ENCODE measurements around the gene PRSS8. TPM values are rescaled to one million over a fixed set of nuclear protein-coding genes. Genes with fewer than 3 reads are reported as not detected.
"Not testable (repeated sequence)": the region's sequence is repeated elsewhere in the genome, so short reads cannot be mapped to it uniquely, and the experiment has no call there.

Gene PRSS8
- total RNA-seq, 1 donor from 2014 or later: not detected

- no peak for TF ChIP-seq CTCF (IDR thresholded peaks at IDR 0.05)
- H3K4me1 Mint-ChIP-seq (ENCODE audit: low read depth): no peaks in the 10 kb centered on the region
- no peak overlapping the region for H3K27ac Mint-ChIP-seq (ENCODE audit: unreplicated experiment)
- H3K27me3 Mint-ChIP-seq (ENCODE audit: low read depth): peaks cover 18% of the 10 kb centered on the region
- no peaks in the 10 kb centered on the region for H3K36me3 Mint-ChIP-seq (ENCODE audit: low read depth)
- H3K9me3 Mint-ChIP-seq (ENCODE audit: low read depth): no peaks in the 10 kb centered on the region
- no peak for DNase-seq (ENCODE audit: low spot score)
- no peak overlapping the region for H3K4me3 Mint-ChIP-seq (ENCODE audit: unreplicated experiment)
Measured at GRCh38 chr16:31149332-31149731, 13.8 kb upstream of the PRSS8 start.

GRCh38 chr16:31148896-31149295 is 13.4 kb upstream of the PRSS8 start:
- Mint-ChIP-seq H3K27ac (ENCODE audit: unreplicated experiment) (no peak overlapping the region), H3K9me3 (ENCODE audit: low read depth) (no peaks in the 10 kb centered on the region), H3K27me3 (ENCODE audit: low read depth) (peaks cover 18% of the 10 kb centered on the region), H3K36me3 (ENCODE audit: low read depth) (no peaks in the 10 kb centered on the region), H3K4me1 (ENCODE audit: low read depth) (peaks cover under 1% of the 10 kb centered on the region), H3K4me3 (ENCODE audit: unreplicated experiment) (no peak overlapping the region)
- DNase-seq (ENCODE audit: low spot score): no peak
- TF ChIP-seq CTCF (IDR thresholded peaks at IDR 0.05): no peak

DNA sequence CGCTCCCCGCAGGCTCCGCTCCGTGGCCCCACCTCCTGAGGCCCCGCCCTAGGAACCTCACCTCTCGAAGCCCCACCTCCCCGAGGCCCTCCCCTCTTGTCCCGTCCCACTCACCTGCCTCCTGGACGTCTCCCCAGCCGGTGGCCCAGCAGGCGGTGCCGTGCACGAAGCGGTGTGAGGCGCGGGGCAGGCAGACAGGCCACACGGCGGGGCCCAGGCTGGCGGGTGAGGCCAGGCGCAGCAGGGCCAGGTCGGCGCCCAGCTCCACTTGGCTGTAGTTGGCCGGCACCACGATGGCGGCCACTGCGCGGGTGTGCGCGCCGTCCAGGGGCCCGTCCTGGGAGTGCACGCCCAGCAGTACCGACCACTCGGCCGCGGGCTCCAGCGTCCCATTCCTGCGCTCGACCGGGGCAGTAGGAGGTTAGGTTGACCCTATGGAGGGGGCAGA is 12.8 kb upstream of the PRSS8 start:
- no peaks in the 10 kb centered on the region for H3K9me3 Mint-ChIP-seq (ENCODE audit: low read depth)
- H3K4me1 Mint-ChIP-seq (ENCODE audit: low read depth): peaks cover 4% of the 10 kb centered on the region
- no peak for DNase-seq (ENCODE audit: low spot score)
- no peak overlapping the region for H3K4me3 Mint-ChIP-seq (ENCODE audit: unreplicated experiment)
- peaks cover 18% of the 10 kb centered on the region for H3K27me3 Mint-ChIP-seq (ENCODE audit: low read depth)
- no peak overlapping the region for H3K27ac Mint-ChIP-seq (ENCODE audit: unreplicated experiment)
- TF ChIP-seq CTCF (IDR thresholded peaks at IDR 0.05): no peak
- H3K36me3 Mint-ChIP-seq (ENCODE audit: low read depth): no peaks in the 10 kb centered on the region

- no peak overlapping the region for H3K4me3 Mint-ChIP-seq (ENCODE audit: unreplicated experiment)
- H3K9me3 Mint-ChIP-seq (ENCODE audit: low read depth): no peaks in the 10 kb centered on the region
- no peak overlapping the region for H3K27ac Mint-ChIP-seq (ENCODE audit: unreplicated experiment)
- no peaks in the 10 kb centered on the region for H3K36me3 Mint-ChIP-seq (ENCODE audit: low read depth)
- DNase-seq (ENCODE audit: low spot score): no peak
- peaks cover 4% of the 10 kb centered on the region for H3K4me1 Mint-ChIP-seq (ENCODE audit: low read depth)
- H3K27me3 Mint-ChIP-seq (ENCODE audit: low read depth): peaks cover 18% of the 10 kb centered on the region
- no peak for TF ChIP-seq CTCF (IDR thresholded peaks at IDR 0.05)
Measured at GRCh38 chr16:31147574-31147973, 12.0 kb upstream of the PRSS8 start.

DNA sequence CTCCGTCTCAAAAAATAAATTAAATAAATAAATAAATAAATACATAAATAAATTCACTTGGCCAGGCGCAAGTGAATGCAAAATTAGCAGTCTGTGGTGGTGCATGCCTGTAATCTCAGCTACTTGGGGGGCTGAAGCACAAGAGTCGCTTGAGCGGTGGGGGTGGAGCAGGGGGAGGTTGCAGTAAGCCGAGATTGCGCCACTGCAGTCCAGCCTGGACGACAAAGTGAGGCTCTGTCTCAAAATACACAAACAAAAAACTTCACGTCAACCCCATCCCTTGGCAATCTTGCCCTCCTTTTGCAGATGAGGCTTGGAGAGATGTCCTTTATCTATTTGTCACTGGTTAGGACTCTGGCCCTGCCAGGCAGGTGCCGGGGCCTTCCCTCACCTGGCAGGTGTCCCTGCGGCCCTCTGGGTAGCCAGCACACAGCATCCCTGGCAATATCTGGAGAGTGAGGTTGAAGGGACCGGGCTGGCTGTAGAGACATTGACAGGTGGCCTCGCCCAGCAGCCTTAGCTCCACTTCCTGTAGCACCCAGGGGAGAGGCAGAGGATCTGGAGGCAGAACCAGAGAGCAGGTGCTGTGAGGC is 10.0 kb upstream of the PRSS8 start:
- H3K27ac Mint-ChIP-seq (ENCODE audit: unreplicated experiment): no peak overlapping the region
- H3K9me3 Mint-ChIP-seq (ENCODE audit: low read depth): no peaks in the 10 kb centered on the region
- TF ChIP-seq CTCF (IDR thresholded peaks at IDR 0.05): no peak
- no peaks in the 10 kb centered on the region for H3K36me3 Mint-ChIP-seq (ENCODE audit: low read depth)
- DNase-seq (ENCODE audit: low spot score): no peak
- H3K27me3 Mint-ChIP-seq (ENCODE audit: low read depth): peaks cover 18% of the 10 kb centered on the region
- H3K4me1 Mint-ChIP-seq (ENCODE audit: low read depth): peaks cover 18% of the 10 kb centered on the region
- H3K4me3 Mint-ChIP-seq (ENCODE audit: unreplicated experiment): no peak overlapping the region

DNA sequence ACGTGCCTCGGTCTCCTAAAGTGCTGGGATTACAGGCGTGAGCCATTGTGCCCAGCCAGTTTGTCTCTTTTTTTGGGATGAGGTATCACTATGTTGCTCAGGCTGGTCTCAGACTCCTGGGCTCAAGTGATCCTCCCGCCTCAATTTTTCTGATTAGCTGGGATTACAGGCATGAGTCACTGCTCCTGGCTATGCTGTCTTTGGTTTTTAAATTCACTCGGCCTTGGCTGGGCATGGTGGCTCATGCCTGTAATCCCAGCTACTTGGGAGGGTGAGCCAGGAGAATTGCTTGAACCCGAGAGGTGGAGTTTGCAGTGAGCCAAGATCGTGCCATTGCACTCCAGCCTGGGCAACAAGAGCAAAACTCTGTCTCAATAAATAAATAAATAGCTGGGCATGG is 8.9 kb upstream of the PRSS8 start:
- H3K27ac Mint-ChIP-seq (ENCODE audit: unreplicated experiment); DNase-seq (ENCODE audit: low spot score); H3K36me3 Mint-ChIP-seq (ENCODE audit: low read depth); H3K9me3 Mint-ChIP-seq (ENCODE audit: low read depth); H3K4me3 Mint-ChIP-seq (ENCODE audit: unreplicated experiment): not testable (repeated sequence)
- H3K4me1 Mint-ChIP-seq (ENCODE audit: low read depth): peaks cover 18% of the 10 kb centered on the region
- peaks cover 17% of the 10 kb centered on the region for H3K27me3 Mint-ChIP-seq (ENCODE audit: low read depth)
